ENCODE results near the gene CLIC6. TPM values are rescaled to one million over a fixed set of nuclear protein-coding genes. Genes with fewer than 3 reads are reported as not detected.

CLIC6 gene
- total and polyA plus RNA-seq, 8 donors, result 1.0 to 13.2 (median 2.1) TPM

GRCh38 chr21:34761758-34762330 is 93.0 kb downstream of the CLIC6 start:
- H3K36me3 ChIP-seq, result no peaks in the 10 kb centered on the region
- no peaks in the 10 kb centered on the region for H3K27me3 ChIP-seq
- intact Hi-C loops (cut with DNase I), result no loop called here
- no peaks in the 10 kb centered on the region for H3K4me1 ChIP-seq
- WGBS, 2 donors, result 79 to 84% methylated on average over 2 of the region's 2 CpGs
- TF ChIP-seq CTCF (IDR thresholded peaks at IDR 0.05), result no peak
- DNase-seq (no peak), ATAC-seq (no peak), FAIRE-seq (no peak)
- no peak overlapping the region for H3K27ac ChIP-seq
- no peaks in the 10 kb centered on the region for H3K9me3 ChIP-seq
- H3K4me3 ChIP-seq, result no peak overlapping the region

DNA sequence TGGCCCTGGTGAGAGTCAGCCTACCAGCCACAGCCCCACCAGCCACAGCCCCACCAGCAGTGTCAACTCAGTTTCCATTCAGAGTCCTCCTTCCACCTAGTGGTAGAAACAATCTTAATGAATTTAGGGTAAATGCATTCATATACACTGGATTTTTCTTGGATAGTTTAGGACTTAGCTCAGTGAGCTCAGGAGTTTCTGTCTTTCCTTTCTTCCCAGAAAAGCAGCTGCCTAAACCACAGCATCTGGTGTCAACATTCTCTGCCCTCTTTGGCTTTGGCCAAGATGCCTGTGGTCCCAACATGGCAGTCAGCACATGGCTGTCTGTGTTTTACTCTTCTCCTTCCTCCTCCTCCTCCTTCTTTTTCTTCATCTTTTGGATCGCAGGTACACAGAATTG is 94.0 kb downstream of the CLIC6 start:
- 61 to 65% methylated on average over 1 of the region's 1 CpG for WGBS, 2 donors

GRCh38 chr21:34764715-34765284 is 96.0 kb downstream of the CLIC6 start:
- intact Hi-C loops (cut with DNase I), result no loop called here
- ATAC-seq, result no peak
- no peak for DNase-seq
- no peak for TF ChIP-seq CTCF (IDR thresholded peaks at IDR 0.05)
- H3K27me3 ChIP-seq, result no peaks in the 10 kb centered on the region
- no peak for FAIRE-seq
- no peak overlapping the region for H3K4me3 ChIP-seq
- H3K36me3 ChIP-seq, result no peaks in the 10 kb centered on the region
- H3K4me1 ChIP-seq, result no peaks in the 10 kb centered on the region
- WGBS, 2 donors, result 80 to 93% methylated on average over 3 of the region's 3 CpGs
- H3K9me3 ChIP-seq, result no peaks in the 10 kb centered on the region
- no peak overlapping the region for H3K27ac ChIP-seq

More for the DNA sequence above, 94.0 kb downstream of the CLIC6 start:
- Histone ChIP-seq H3K27ac (no peak overlapping the region), H3K27me3 (no peaks in the 10 kb centered on the region), H3K9me3 (no peaks in the 10 kb centered on the region), H3K4me1 (no peaks in the 10 kb centered on the region), H3K36me3 (no peaks in the 10 kb centered on the region), H3K4me3 (no peak overlapping the region)
- no peak for DNase-seq
- no peak for TF ChIP-seq CTCF (IDR thresholded peaks at IDR 0.05)
- intact Hi-C loops (cut with DNase I), result no loop called here
- no peak for FAIRE-seq
- no peak for ATAC-seq

GRCh38 chr21:34765619-34766018 is 96.8 kb downstream of the CLIC6 start:
- Histone ChIP-seq H3K4me3 (no peak overlapping the region), H3K4me1 (no peaks in the 10 kb centered on the region), H3K9me3 (no peaks in the 10 kb centered on the region), H3K27ac (no peak overlapping the region), H3K27me3 (no peaks in the 10 kb centered on the region), H3K36me3 (no peaks in the 10 kb centered on the region)
- no peak for TF ChIP-seq CTCF (IDR thresholded peaks at IDR 0.05)
- WGBS, 2 donors, result 83 to 92% methylated on average over 4 of the region's 4 CpGs
- intact Hi-C loops (cut with DNase I), result no loop called here
- DNase-seq (no peak), ATAC-seq (no peak), FAIRE-seq (no peak)

DNA sequence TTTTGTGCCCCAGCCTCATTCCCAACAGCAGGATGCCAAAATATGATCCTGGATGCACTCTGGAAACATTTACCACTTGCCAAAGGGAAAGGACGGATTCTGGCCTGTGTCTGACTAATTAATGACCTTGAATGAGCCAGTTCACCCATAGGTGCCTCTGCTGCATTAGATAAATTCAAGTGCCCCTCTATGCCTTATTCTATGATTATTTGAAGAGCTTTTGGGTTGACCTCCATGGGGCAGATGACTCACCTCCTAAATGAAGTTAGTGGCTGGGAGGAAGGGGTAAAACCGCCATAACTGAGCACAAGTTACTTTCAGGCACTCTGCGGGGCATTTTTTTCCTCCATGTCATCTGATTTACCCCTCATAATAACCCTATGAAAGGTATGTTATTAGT is 98.1 kb downstream of the CLIC6 start:
- intact Hi-C loops (cut with DNase I), result no loop called here
- Histone ChIP-seq H3K36me3 (no peaks in the 10 kb centered on the region), H3K27me3 (no peaks in the 10 kb centered on the region), H3K4me3 (no peak overlapping the region), H3K27ac (no peak overlapping the region), H3K9me3 (no peaks in the 10 kb centered on the region), H3K4me1 (no peaks in the 10 kb centered on the region)
- no peak for TF ChIP-seq CTCF (IDR thresholded peaks at IDR 0.05)
- 65 to 69% methylated on average over 3 of the region's 3 CpGs for WGBS, 2 donors
- FAIRE-seq (no peak), DNase-seq (no peak), ATAC-seq (no peak)
